22Rv1 (cell line): Measurements from ENCODE around the gene ZFP1.
"Not testable (repeated sequence)": the region's sequence is repeated elsewhere in the genome, so short reads cannot be mapped to it uniquely, and the experiment has no call there.

Experiments
- ZFX ChIP-seq: fragments of 450-650 bp; IDR thresholded peaks from 2 replicates; pipeline ENCODE4 v1.6.1; 2017; ENCODE audit warnings: antibody characterized with exemption, borderline replicate concordance
- TF ChIP-seq, protein P1 (sequence below): fragments of 450-650 bp; IDR thresholded peaks from 2 replicates; pipeline ENCODE4 v1.5.1; 2017; ENCODE audit warnings: mild to moderate bottlenecking

DNA sequence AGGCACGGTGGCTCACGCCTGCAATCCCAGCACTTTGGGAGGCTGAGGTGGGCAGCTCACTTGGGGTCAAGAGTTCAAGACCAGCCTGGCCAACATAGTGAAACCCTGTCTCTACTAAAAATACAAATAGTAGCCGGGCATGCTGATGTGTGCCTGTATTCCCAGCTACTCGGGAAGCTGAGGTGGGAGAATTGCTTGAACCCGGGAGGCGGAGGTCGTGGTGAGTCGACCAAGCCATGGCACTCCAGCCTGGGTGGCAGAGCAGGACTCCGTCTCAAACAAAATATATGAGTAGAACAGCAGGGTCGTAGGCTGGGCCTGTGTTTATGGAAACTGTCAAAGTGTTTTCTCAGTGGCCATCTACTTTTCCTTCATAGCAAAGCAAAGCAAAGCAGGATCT is 63.0 kb downstream of the ZFP1 start:
- TF ChIP-seq, protein P1, sequence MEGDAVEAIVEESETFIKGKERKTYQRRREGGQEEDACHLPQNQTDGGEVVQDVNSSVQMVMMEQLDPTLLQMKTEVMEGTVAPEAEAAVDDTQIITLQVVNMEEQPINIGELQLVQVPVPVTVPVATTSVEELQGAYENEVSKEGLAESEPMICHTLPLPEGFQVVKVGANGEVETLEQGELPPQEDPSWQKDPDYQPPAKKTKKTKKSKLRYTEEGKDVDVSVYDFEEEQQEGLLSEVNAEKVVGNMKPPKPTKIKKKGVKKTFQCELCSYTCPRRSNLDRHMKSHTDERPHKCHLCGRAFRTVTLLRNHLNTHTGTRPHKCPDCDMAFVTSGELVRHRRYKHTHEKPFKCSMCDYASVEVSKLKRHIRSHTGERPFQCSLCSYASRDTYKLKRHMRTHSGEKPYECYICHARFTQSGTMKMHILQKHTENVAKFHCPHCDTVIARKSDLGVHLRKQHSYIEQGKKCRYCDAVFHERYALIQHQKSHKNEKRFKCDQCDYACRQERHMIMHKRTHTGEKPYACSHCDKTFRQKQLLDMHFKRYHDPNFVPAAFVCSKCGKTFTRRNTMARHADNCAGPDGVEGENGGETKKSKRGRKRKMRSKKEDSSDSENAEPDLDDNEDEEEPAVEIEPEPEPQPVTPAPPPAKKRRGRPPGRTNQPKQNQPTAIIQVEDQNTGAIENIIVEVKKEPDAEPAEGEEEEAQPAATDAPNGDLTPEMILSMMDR = not testable (repeated sequence)
- not testable (repeated sequence) for TF ChIP-seq ZFX
